ENCODE measurements around the gene ANKRD33B. TPM values are rescaled to one million over a fixed set of nuclear protein-coding genes. Genes with fewer than 3 reads are reported as not detected.

ANKRD33B gene
- total and polyA plus RNA-seq, 2 of the 13 experiments (the other 11 are each of a cell fraction or from before 2014, with no cell fraction given): 0.02 TPM; not detected in 1

DNA sequence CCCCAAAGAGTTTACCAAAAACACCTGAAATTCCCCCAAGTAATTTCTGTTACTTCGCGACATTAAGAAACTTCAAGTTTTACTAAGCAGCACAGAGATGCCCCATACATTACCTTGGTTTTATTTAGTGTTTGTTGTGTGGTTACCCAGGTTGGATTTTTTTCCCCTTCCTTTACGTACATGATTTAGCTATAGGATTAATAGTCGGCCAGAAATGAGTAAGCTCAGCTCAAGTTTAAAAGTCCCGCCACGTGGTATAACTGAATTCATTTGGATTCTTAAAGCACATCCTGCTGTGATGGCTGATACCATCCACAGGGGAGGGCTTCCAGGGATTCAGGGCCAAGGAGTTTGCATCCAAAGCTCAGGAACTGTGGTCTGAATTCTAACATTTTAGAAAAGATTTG, 121.2 kb downstream of the ANKRD33B start:
- Histone ChIP-seq H2AFZ (ENCODE audit: low read length) (no peak overlapping the region), H3K36me3 (replicated peaks in 1 of 2; ENCODE audit: control insufficient read depth in 1 of 2, insufficient read depth in 2 of 2, low read length in 2 of 2) (peaks cover 25 to 65% of the 10 kb centered on the region in 2 experiments), H4K20me1 (ENCODE audit: insufficient read depth, low read length) (peaks cover 20% of the 10 kb centered on the region; the same call in 1 of the 2 replicates), H3K9ac (ENCODE audit: insufficient read depth, low read depth, low read length) (no peak overlapping the region), H3K4me1 (ENCODE audit: insufficient read depth, low read length) (no peaks in the 10 kb centered on the region), H3K79me2 (ENCODE audit: insufficient read depth, low read length) (no peaks in the 10 kb centered on the region), H3K4me2 (ENCODE audit: low read depth, low read length) (no peak overlapping the region), H3K27ac (ENCODE audit: extremely low read length, insufficient read depth, low read length) (no peak overlapping the region), H3K9me3 (ENCODE audit: low read length) (no peaks in the 10 kb centered on the region), H3K27me3 (ENCODE audit: control insufficient read depth in 1 of 2, insufficient read depth in 2 of 2, low read length in 2 of 2) (no peaks in the 10 kb centered on the region), H3K4me3 (replicated peaks in 1 of 3; ENCODE audit: insufficient read depth in 1 of 3, low read depth in 2 of 3, low read length in 3 of 3) (no peak overlapping the region)
- BruUV-seq (replicated peaks): no TSS peak
- FAIRE-seq (no peak), ATAC-seq (no peak), DNase-seq (ENCODE audit: low spot score) (no peak)
- TF ChIP-seq THYN1 (CRISPR knock-in tag; IDR thresholded peaks at IDR 0.05; ENCODE audit: borderline replicate concordance, low read depth): no peak
- TF ChIP-seq, protein P1, sequence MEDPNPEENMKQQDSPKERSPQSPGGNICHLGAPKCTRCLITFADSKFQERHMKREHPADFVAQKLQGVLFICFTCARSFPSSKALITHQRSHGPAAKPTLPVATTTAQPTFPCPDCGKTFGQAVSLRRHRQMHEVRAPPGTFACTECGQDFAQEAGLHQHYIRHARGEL (CRISPR knock-in tag; IDR thresholded peaks at IDR 0.05): no peak
- ChIA-PET POLR2A (no interaction called here), CTCF (ENCODE audit: low intra/inter-chr PET ratio, low total read pairs) (no interaction called here)
- intact Hi-C loops (cut with micrococcal nuclease; ENCODE audit: unreplicated experiment): no loop called here
- in situ Hi-C loops (cut with HindIII; ENCODE audit: extremely low pct_ligation_motif_present, low pct_unique_long_range_greater_than_20kb): no loop called here
- 98% methylated on average over 6 of the region's 6 CpGs for WGBS (ENCODE audit: low lambda C conversion rate)

DNA sequence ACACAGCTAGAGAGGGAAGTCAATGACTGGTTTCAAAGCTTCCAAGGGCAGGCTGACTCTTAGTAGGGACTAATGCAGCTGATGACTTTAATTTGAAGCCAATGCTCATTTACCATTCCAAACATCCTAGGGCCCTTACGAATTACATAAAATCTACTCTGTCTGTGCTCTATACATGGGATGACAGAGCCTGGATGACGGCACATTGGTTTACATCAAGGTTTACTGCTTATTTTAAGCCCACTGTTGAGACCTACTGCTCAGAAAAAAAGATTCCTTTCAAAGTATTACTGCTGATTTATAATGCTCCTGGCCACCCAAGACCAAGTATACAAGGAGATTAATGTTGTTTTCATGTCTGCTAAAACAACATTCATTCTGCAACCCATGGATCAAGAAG, 123.0 kb downstream of the ANKRD33B start:
- H3K79me2 ChIP-seq (ENCODE audit: insufficient read depth, low read length): no peaks in the 10 kb centered on the region
- intact Hi-C loops (cut with micrococcal nuclease; ENCODE audit: unreplicated experiment) (loop anchor here (2.0 kb wide), 1 partner anchor 234 kb away; no protein-coding TSS in a partner anchor), in situ Hi-C loops (cut with HindIII; ENCODE audit: extremely low pct_ligation_motif_present, low pct_unique_long_range_greater_than_20kb) (no loop called here)
- 100% methylated on average over 2 of the region's 2 CpGs for WGBS (ENCODE audit: low lambda C conversion rate)
- H3K4me1 ChIP-seq (ENCODE audit: insufficient read depth, low read length): no peaks in the 10 kb centered on the region
- DNase-seq (ENCODE audit: low spot score) (no peak), FAIRE-seq (no peak), ATAC-seq (no peak)
- H3K9me3 ChIP-seq (ENCODE audit: low read length): no peaks in the 10 kb centered on the region
- H3K4me3 ChIP-seq (replicated peaks in 1 of 3; ENCODE audit: insufficient read depth in 1 of 3, low read depth in 2 of 3, low read length in 3 of 3): no peak overlapping the region
- ChIA-PET POLR2A (no interaction called here), CTCF (ENCODE audit: low intra/inter-chr PET ratio, low total read pairs) (no interaction called here)
- H3K27me3 ChIP-seq (ENCODE audit: control insufficient read depth in 1 of 2, insufficient read depth in 2 of 2, low read length in 2 of 2): no peaks in the 10 kb centered on the region
- H3K36me3 ChIP-seq (replicated peaks in 1 of 2; ENCODE audit: control insufficient read depth in 1 of 2, insufficient read depth in 2 of 2, low read length in 2 of 2): peaks cover 17 to 56% of the 10 kb centered on the region in 2 experiments; a peak in 4 of 5 replicates
- no TSS peak for BruUV-seq (replicated peaks)
- no peak overlapping the region for H3K9ac ChIP-seq (ENCODE audit: insufficient read depth, low read depth, low read length)
- H3K4me2 ChIP-seq (ENCODE audit: low read depth, low read length): no peak overlapping the region
- H4K20me1 ChIP-seq (ENCODE audit: insufficient read depth, low read length): peaks cover 20% of the 10 kb centered on the region; the same call in 1 of the 2 replicates
- H3K27ac ChIP-seq (ENCODE audit: extremely low read length, insufficient read depth, low read length): no peak overlapping the region
- no peak overlapping the region for H2AFZ ChIP-seq (ENCODE audit: low read length)
- TF ChIP-seq, protein P2, sequence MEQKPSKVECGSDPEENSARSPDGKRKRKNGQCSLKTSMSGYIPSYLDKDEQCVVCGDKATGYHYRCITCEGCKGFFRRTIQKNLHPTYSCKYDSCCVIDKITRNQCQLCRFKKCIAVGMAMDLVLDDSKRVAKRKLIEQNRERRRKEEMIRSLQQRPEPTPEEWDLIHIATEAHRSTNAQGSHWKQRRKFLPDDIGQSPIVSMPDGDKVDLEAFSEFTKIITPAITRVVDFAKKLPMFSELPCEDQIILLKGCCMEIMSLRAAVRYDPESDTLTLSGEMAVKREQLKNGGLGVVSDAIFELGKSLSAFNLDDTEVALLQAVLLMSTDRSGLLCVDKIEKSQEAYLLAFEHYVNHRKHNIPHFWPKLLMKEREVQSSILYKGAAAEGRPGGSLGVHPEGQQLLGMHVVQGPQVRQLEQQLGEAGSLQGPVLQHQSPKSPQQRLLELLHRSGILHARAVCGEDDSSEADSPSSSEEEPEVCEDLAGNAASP (CRISPR knock-in tag; IDR thresholded peaks at IDR 0.05; ENCODE audit: borderline replicate concordance): no peak
- TF ChIP-seq MXI1 (IDR thresholded peaks at IDR 0.05; ENCODE audit: borderline replicate concordance, low read depth, low read length) (no peak), ZNF746 (CRISPR knock-in tag; IDR thresholded peaks at IDR 0.05) (no peak), HMG20B (CRISPR knock-in tag; conservative IDR thresholded peaks at IDR 0.05) (no peak), ZC3H13 (CRISPR knock-in tag; IDR thresholded peaks at IDR 0.05) (no peak), KLF11 (CRISPR knock-in tag; IDR thresholded peaks at IDR 0.05) (no peak), ZFP41 (CRISPR knock-in tag; IDR thresholded peaks at IDR 0.05; ENCODE audit: borderline replicate concordance) (no peak), NFRKB (IDR thresholded peaks at IDR 0.05) (no peak), ZSCAN12 (CRISPR knock-in tag; IDR thresholded peaks at IDR 0.05) (no peak), KLF16 (CRISPR knock-in tag; IDR thresholded peaks at IDR 0.05) (no peak)
- TF ChIP-seq, protein P3, sequence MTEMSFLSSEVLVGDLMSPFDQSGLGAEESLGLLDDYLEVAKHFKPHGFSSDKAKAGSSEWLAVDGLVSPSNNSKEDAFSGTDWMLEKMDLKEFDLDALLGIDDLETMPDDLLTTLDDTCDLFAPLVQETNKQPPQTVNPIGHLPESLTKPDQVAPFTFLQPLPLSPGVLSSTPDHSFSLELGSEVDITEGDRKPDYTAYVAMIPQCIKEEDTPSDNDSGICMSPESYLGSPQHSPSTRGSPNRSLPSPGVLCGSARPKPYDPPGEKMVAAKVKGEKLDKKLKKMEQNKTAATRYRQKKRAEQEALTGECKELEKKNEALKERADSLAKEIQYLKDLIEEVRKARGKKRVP (CRISPR knock-in tag; IDR thresholded peaks at IDR 0.05): no peak
- TF ChIP-seq, protein P4, sequence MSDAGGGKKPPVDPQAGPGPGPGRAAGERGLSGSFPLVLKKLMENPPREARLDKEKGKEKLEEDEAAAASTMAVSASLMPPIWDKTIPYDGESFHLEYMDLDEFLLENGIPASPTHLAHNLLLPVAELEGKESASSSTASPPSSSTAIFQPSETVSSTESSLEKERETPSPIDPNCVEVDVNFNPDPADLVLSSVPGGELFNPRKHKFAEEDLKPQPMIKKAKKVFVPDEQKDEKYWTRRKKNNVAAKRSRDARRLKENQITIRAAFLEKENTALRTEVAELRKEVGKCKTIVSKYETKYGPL (CRISPR knock-in tag; IDR thresholded peaks at IDR 0.05): no peak
